Esophagus muscularis mucosa (tissue), 4 donors: ENCODE measurements around the gene ADGRA1.

ENCODE experiments used
- CTCF ChIP-seq, 3 experiments: fragments of 200-600 bp in 2 of 3; fragments of 450-650 bp in 1 of 3; sonication (generic) in 2 of 3; IDR thresholded peaks; one replicate each; pipeline ENCODE4 v1.5.1; 2017 to 2019; ENCODE audit warnings: antibody characterized with exemption in 3 of 3, mild to moderate bottlenecking in 2 of 3, moderate library complexity in 1 of 3
- EP300 ChIP-seq: sonication (generic); formaldehyde crosslinking; IDR thresholded peaks from one replicate; pipeline ENCODE4 v1.6.1; 2017; ENCODE audit warnings: antibody characterized with exemption
- POLR2A ChIP-seq: fragments of 450-650 bp; IDR thresholded peaks from one replicate; pipeline ENCODE4 v1.6.1; 2017; ENCODE audit warnings: antibody characterized with exemption, moderate library complexity, mild to moderate bottlenecking, low read depth
- POLR2AphosphoS5 ChIP-seq, 2 donors: sonication (generic); formaldehyde crosslinking; IDR thresholded peaks; one replicate each; pipeline ENCODE4 v1.6.1; 2017; ENCODE audit warnings: antibody characterized with exemption in 2 of 2

GRCh38 chr10:133087045-133087678 lies 562 bp upstream of the ADGRA1 start:
- no peak for TF ChIP-seq CTCF (IDR thresholded peaks at IDR 0.05)
- no peak for TF ChIP-seq POLR2A
- TF ChIP-seq POLR2AphosphoS5 (IDR thresholded peaks at IDR 0.05) = no peak
- TF ChIP-seq EP300 = no peak
